ENCODE results near the gene AIMP1. TPM values are rescaled to one million over a fixed set of nuclear protein-coding genes. Genes with fewer than 3 reads are reported as not detected.

Gene AIMP1
- total RNA-seq, 1 donor from 2014 or later, result 37.4 TPM

DNA sequence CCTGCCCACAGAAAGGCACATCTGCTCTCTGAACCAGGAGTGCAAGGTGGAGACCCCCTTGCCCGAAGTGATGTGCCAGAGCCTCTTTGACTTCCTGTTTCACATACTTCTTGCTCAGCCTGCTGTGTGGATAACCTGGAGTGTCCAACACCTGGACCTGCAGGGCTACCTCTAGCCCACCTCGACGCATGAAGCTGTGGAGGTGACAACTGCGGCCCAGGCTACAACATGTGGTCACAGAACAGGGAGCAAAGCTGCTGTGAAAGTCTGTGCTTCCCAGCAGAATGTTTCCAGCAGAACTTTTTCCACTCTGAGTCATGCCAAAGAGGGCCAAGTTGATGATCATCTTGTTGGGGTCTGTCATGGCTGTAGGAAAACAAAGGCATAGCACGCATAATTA, 50.7 kb downstream of the AIMP1 start:
- no peak for TF ChIP-seq CTCF (IDR thresholded peaks at IDR 0.05)
- Mint-ChIP-seq H3K36me3 (ENCODE audit: low read depth) (no peaks in the 10 kb centered on the region), H3K9me3 (ENCODE audit: low read depth) (no peaks in the 10 kb centered on the region), H3K4me3 (ENCODE audit: unreplicated experiment) (no peak overlapping the region), H3K27me3 (ENCODE audit: low read depth) (peaks cover 10% of the 10 kb centered on the region), H3K4me1 (ENCODE audit: low read depth) (peaks cover 20% of the 10 kb centered on the region), H3K27ac (ENCODE audit: unreplicated experiment) (no peak overlapping the region)
- DNase-seq (ENCODE audit: low spot score), result no peak

DNA sequence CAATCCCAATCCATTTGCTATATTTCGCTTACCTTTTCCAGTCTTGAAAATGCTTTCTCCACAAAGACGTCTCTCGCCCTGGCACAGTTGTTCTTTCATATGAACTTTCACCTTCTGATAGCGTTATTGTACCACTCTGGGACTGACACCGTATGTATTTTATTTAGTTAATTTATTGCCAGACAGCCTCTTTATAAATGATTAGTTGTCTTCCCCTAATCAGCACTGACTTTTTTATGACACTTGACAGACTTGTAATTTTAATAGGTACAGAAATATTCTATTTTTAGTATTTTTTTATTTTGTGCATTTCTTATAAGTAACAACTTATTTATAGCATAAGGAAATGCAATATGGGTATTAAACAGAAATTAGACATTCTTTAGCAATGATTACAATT, 52.3 kb downstream of the AIMP1 start, which contains the start of gene GIMD1:
Gene GIMD1, minus strand, starts transcription at position 101 of the 400 bp plus-strand sequence. CDS start 1,343 bp downstream, outside the sequence.
- TF ChIP-seq CTCF (IDR thresholded peaks at IDR 0.05), result no peak
- Mint-ChIP-seq H3K4me1 (ENCODE audit: low read depth) (peaks cover 20% of the 10 kb centered on the region), H3K27ac (ENCODE audit: unreplicated experiment) (no peak within 1 kb of the TSS), H3K27me3 (ENCODE audit: low read depth) (peaks cover 16% of the 10 kb centered on the region), H3K9me3 (ENCODE audit: low read depth) (no peaks in the 10 kb centered on the region), H3K36me3 (ENCODE audit: low read depth) (no peaks in the 10 kb centered on the region), H3K4me3 (ENCODE audit: unreplicated experiment) (no peak within 1 kb of the TSS)
- no peak for DNase-seq (ENCODE audit: low spot score)

GRCh38 chr4:106369456-106370060, 53.2 kb downstream of the AIMP1 start:
- Mint-ChIP-seq H3K27ac (ENCODE audit: unreplicated experiment) (no peak overlapping the region), H3K4me1 (ENCODE audit: low read depth) (peaks cover 20% of the 10 kb centered on the region), H3K9me3 (ENCODE audit: low read depth) (no peaks in the 10 kb centered on the region), H3K4me3 (ENCODE audit: unreplicated experiment) (no peak overlapping the region), H3K27me3 (ENCODE audit: low read depth) (peaks cover 22% of the 10 kb centered on the region), H3K36me3 (ENCODE audit: low read depth) (no peaks in the 10 kb centered on the region)
- peak; percentile 96 for TF ChIP-seq CTCF (IDR thresholded peaks at IDR 0.05)
- no peak for DNase-seq (ENCODE audit: low spot score)

GRCh38 chr4:106370214-106370613, 53.9 kb downstream of the AIMP1 start:
- no peaks in the 10 kb centered on the region for H3K36me3 Mint-ChIP-seq (ENCODE audit: low read depth)
- H3K4me1 Mint-ChIP-seq (ENCODE audit: low read depth), result peaks cover 17% of the 10 kb centered on the region
- no peak for TF ChIP-seq CTCF (IDR thresholded peaks at IDR 0.05)
- H3K9me3 Mint-ChIP-seq (ENCODE audit: low read depth), result no peaks in the 10 kb centered on the region
- peaks cover 23% of the 10 kb centered on the region for H3K27me3 Mint-ChIP-seq (ENCODE audit: low read depth)
- H3K4me3 Mint-ChIP-seq (ENCODE audit: unreplicated experiment), result no peak overlapping the region
- no peak for DNase-seq (ENCODE audit: low spot score)
- no peak overlapping the region for H3K27ac Mint-ChIP-seq (ENCODE audit: unreplicated experiment)

DNA sequence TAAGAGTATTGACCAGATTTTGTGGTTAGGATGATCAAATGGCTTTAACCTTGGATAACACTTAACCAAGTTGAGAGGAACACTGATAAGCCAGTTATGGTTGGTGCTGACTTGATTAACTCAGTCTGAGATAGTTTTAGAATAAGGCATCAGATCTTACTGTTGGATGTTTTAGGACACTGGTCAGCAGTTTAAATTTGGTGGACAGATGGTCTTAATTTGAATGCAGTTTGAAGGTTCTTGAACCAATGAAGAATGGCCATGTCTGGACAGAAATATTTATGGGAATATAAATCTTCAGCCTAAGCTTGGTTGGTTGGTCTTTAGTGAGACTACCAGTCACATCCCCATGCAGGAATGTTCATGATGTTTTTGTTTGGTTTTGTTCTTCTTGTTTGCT, 54.8 kb downstream of the AIMP1 start:
- Mint-ChIP-seq H3K27ac (ENCODE audit: unreplicated experiment) (no peak overlapping the region), H3K4me3 (ENCODE audit: unreplicated experiment) (no peak overlapping the region), H3K36me3 (ENCODE audit: low read depth) (no peaks in the 10 kb centered on the region), H3K27me3 (ENCODE audit: low read depth) (peaks cover 23% of the 10 kb centered on the region), H3K9me3 (ENCODE audit: low read depth) (no peaks in the 10 kb centered on the region), H3K4me1 (ENCODE audit: low read depth) (peaks cover 8% of the 10 kb centered on the region)
- DNase-seq (ENCODE audit: low spot score), result no peak
- TF ChIP-seq CTCF (IDR thresholded peaks at IDR 0.05), result no peak

Measured in chondrocyte (in vitro differentiated cells).